Left lung (tissue), 10 donors: Measurements from ENCODE around the gene BTBD17. TPM values are rescaled to one million over a fixed set of nuclear protein-coding genes. Genes with fewer than 3 reads are reported as not detected.
"Not testable (repeated sequence)": the region's sequence is repeated elsewhere in the genome, so short reads cannot be mapped to it uniquely, and the experiment has no call there.

Experiments
- ATAC-seq: fragments of 200-7000 bp; cut with Tn5 transposase; one replicate; pipeline ENCODE4 v1.9.1; 2020; ENCODE audit warnings: moderate library complexity
- DNase-seq, 4 donors: peaks; one replicate each; pipeline ENCODE4 v3.0.0-alpha.2; 2013 to 2020
- H3K27ac ChIP-seq, 2 donors: fragments of 200-600 bp; sonication (generic) in 1 of 2; one replicate each; pipeline versions ENCODE4 v1.5.0 to v1.8.0; 2020 to 2021
- H3K27me3 ChIP-seq, 2 donors: fragments of 200-600 bp; sonication (generic) in 1 of 2; one replicate each; pipeline versions ENCODE4 v1.5.0 to v1.8.0; 2020 to 2021
- H3K36me3 ChIP-seq, 2 donors: fragments of 200-600 bp; sonication (generic) in 1 of 2; one replicate each; pipeline versions ENCODE4 v1.5.0 to v1.8.0; 2020 to 2021
- H3K4me1 ChIP-seq, 2 donors: fragments of 200-600 bp; one replicate each; pipeline ENCODE4 v1.8.0; 2021
- H3K4me3 ChIP-seq, 2 donors: fragments of 200-600 bp; sonication (generic) in 1 of 2; one replicate each; pipeline versions ENCODE4 v1.5.0 to v1.8.0; 2020 to 2021; ENCODE audit warnings: mild to moderate bottlenecking in 1 of 2
- H3K9me3 ChIP-seq, 2 donors: fragments of 200-600 bp; sonication (generic) in 1 of 2; one replicate each; pipeline versions ENCODE4 v1.5.0 to v1.8.0; 2020 to 2021
- CTCF ChIP-seq, 2 donors: fragments of 200-600 bp; sonication (generic) in 1 of 2; IDR thresholded peaks; one replicate each; pipeline versions ENCODE4 v1.5.0 to v1.8.0; 2021; ENCODE audit warnings: antibody characterized with exemption in 2 of 2
- intact Hi-C, 2 donors: fragments of 100-400 bp; cut with DNase I; formaldehyde crosslinking; loops; one replicate each; pipeline versions ENCODE4 v1.11.2 to v1.14.2; 2022
- polyA plus RNA-seq, 6 donors: library from polyadenylated mRNA; unstranded; fragments of 120-200 nt; gene quantifications; one replicate each; pipeline ENCODE4 v1.2.1, GENCODE V29; 2013; ENCODE audit not compliant: insufficient read length in 6 of 6
- total RNA-seq, 2 donors: library from RNA; stranded (reverse); fragmentation: NEBNext Ultra II Directional; extraction: Animal tissue kit (Norgen Biotek cat#: 25700); gene quantifications; one replicate each; pipeline ENCODE4 v1.2.1, GENCODE V29; 2021
- donor health status: DM: no; HTN: yes; CAD: no.
- donor health status: DM: no; HTN: no; CAD: no.

Gene BTBD17
- total and polyA plus RNA-seq, 8 donors = 0.60 to 1.2 (median 1.0) TPM; not detected in 2

- Histone ChIP-seq H3K4me1 (peaks cover 0 to 5% of the 10 kb centered on the region in 2 donors), H3K27ac (no peak overlapping the region), H3K4me3 (no peak overlapping the region), H3K27me3 (peaks cover 0 to 9% of the 10 kb centered on the region in 2 donors), H3K9me3 (no peaks in the 10 kb centered on the region), H3K36me3 (no peaks in the 10 kb centered on the region)
- DNase-seq (no peak), ATAC-seq (no peak)
- TF ChIP-seq CTCF (IDR thresholded peaks at IDR 0.05) = no peak
- intact Hi-C loops = no loop called here
These were observed 45.7 kb upstream of the BTBD17 start for GRCh38 chr17:74407384-74407783.

DNA sequence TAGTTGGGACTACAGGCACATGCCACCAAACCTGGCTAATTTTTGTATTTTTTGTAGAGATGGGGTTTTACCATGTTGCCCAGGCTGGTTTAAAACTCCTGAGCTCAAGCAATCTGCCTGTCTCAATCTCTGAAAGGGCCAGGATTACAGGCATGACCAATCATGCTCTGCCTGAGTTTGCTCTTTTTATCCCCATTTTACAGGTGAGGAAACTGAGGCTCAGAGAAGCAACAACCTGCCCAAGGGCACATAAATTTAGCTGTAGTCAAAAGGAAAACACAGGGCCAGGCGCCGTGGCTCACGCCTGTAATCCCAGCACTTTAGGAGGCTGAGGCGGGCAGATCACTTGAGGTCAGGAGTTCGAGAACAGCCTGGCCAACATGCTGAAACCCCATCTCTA lies 43.6 kb upstream of the BTBD17 start:
- intact Hi-C loops, ATAC-seq: not testable (repeated sequence)

DNA sequence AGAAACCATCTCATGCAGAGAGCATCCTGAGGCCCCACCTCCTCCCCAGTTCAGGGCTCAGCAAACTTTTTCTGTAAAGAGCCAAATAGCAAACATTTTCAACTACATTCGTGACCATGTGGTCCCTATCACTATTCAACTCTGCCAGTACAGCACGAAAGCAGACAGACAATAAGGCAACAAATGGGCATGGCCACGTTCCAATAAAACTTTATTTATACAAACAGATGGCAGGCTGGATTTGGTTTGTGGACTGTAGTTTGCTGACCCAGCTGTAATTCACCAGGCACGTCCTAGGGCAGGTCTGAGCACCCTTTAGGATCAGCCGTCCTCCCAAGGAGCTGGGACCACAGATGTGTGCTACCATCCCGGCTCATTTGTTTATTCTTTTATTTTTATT lies 43.1 kb upstream of the BTBD17 start:
- intact Hi-C loops = no loop called here
- Histone ChIP-seq H3K4me3 (no peak overlapping the region), H3K27ac (no peak overlapping the region), H3K27me3 (peaks cover 0 to 9% of the 10 kb centered on the region in 2 donors), H3K9me3 (no peaks in the 10 kb centered on the region), H3K36me3 (no peaks in the 10 kb centered on the region), H3K4me1 (peaks cover 0 to 5% of the 10 kb centered on the region in 2 donors)
- no peak for TF ChIP-seq CTCF (IDR thresholded peaks at IDR 0.05)
- no peak for DNase-seq
- ATAC-seq = no peak

More for the DNA sequence above, 43.6 kb upstream of the BTBD17 start:
- H3K4me1 ChIP-seq, H3K4me3 ChIP-seq, H3K27ac ChIP-seq, DNase-seq, H3K27me3 ChIP-seq, H3K36me3 ChIP-seq, H3K9me3 ChIP-seq: not testable (repeated sequence)

DNA sequence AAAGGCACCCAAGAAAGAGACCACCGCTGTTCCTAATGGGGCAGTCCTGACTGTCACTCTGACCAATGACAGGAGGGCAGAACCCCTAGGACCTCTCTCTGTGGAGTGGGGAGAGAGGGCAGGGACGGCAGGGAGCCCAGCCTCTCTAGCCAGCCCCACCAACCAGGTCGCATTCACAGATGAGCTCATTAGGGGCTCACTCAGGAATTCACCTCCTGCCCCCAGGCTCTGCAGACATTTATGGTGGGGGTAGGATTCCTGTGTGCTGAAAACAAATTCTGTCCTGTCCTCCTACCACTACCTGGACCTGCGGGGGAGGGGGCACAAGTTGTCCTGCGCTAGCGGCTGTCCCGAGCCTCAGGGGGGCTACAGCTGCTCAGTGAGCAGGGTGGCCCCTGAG lies 42.5 kb upstream of the BTBD17 start:
- Histone ChIP-seq H3K4me3 (no peak overlapping the region), H3K9me3 (no peaks in the 10 kb centered on the region), H3K4me1 (peaks cover 0 to 5% of the 10 kb centered on the region in 2 donors), H3K36me3 (no peaks in the 10 kb centered on the region), H3K27me3 (peaks cover 0 to 9% of the 10 kb centered on the region in 2 donors), H3K27ac (no peak overlapping the region)
- TF ChIP-seq CTCF (IDR thresholded peaks at IDR 0.05) = no peak
- intact Hi-C loops = no loop called here
- no peak for DNase-seq
- no peak for ATAC-seq

DNA sequence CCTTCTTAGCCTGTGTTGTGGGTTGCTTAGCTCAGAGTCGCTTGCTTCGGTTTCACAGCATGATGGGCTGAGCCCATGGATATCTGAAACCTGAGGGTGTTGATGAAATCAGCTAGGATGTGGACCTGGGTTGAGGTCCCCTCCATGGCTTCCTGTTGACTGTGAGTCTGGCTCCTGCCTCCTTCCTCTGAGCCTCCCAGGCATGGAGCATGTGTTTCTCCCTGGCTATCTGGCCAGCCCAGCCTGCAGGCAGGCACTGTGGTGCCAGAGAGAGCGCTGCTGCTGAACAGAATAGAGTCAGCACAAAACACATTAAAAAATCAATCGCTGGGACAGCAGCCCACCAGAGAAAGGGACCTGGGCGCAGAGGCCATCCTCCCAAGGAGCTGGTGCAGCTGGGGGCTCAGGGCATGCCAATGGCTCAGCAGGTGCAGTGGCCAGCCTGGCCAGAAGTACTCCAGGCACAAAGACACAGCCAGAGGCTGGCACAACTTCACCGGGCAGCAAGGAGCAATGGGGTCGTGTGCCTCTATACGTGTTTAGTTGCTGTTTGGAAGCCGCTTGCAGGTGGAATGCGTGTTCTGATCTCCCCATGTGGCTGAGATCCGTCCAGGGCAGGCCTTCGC lies 42.0 kb upstream of the BTBD17 start:
- H3K36me3 ChIP-seq = no peaks in the 10 kb centered on the region
- no peak overlapping the region for H3K4me3 ChIP-seq
- H3K27me3 ChIP-seq = peaks cover 0 to 9% of the 10 kb centered on the region in 2 donors
- H3K4me1 ChIP-seq = peaks cover 0 to 5% of the 10 kb centered on the region in 2 donors
- intact Hi-C loops = no loop called here
- no peak overlapping the region for H3K27ac ChIP-seq
- DNase-seq (no peak), ATAC-seq (no peak)
- TF ChIP-seq CTCF (IDR thresholded peaks at IDR 0.05) = no peak
- H3K9me3 ChIP-seq = no peaks in the 10 kb centered on the region

GRCh38 chr17:74402048-74402447 lies 40.4 kb upstream of the BTBD17 start:
- no peak overlapping the region for H3K4me3 ChIP-seq
- DNase-seq (no peak), ATAC-seq (no peak)
- no peaks in the 10 kb centered on the region for H3K4me1 ChIP-seq
- no peaks in the 10 kb centered on the region for H3K9me3 ChIP-seq
- intact Hi-C loops = no loop called here
- no peak overlapping the region for H3K27ac ChIP-seq
- H3K36me3 ChIP-seq = no peaks in the 10 kb centered on the region
- no peak for TF ChIP-seq CTCF (IDR thresholded peaks at IDR 0.05)
- peaks cover 0 to 9% of the 10 kb centered on the region in 2 donors for H3K27me3 ChIP-seq
